HCT116 (cell line): Measurements from ENCODE around the gene SUCLG2.

Experiments used
- ATF3 ChIP-seq: IDR thresholded peaks from 2 replicates; pipeline ENCODE4 v1.6.1; 2012
- CTCF ChIP-seq, 3 experiments: fragments of 200-600 bp in 1 of 3; sonication (generic) in 1 of 3; IDR thresholded peaks in 2 of 3; conservative IDR thresholded peaks in 1 of 3; 2 replicates each; pipeline ENCODE4 v1.5.1; 2012 to 2017; ENCODE audit warnings: low read depth in 2 of 3, low read length in 2 of 3, antibody characterized with exemption in 1 of 3, borderline replicate concordance in 1 of 3, control low read depth in 1 of 3, mild to moderate bottlenecking in 1 of 3, mixed read lengths in 1 of 3, mixed run types in 1 of 3, moderate library complexity in 1 of 3; ENCODE audit not compliant: insufficient read depth in 1 of 3
- EZH2 ChIP-seq: fragments of 200-600 bp; sonication (generic); IDR thresholded peaks from 2 replicates; pipeline ENCODE4 v1.6.1; 2017; ENCODE audit warnings: antibody characterized with exemption, mixed run types
- EZH2phosphoT487 ChIP-seq: fragments of 200-600 bp; IDR thresholded peaks from 2 replicates; pipeline ENCODE4 v1.6.1; 2018; ENCODE audit warnings: antibody characterized with exemption, borderline replicate concordance
- JUND ChIP-seq: IDR thresholded peaks from 2 replicates; pipeline ENCODE4 v1.6.1; 2012
- MAX ChIP-seq: IDR thresholded peaks from 2 replicates; pipeline ENCODE4 v1.6.1; 2012
- POLR2A ChIP-seq: IDR thresholded peaks from 2 replicates; pipeline ENCODE4 v1.7.0; 2011; ENCODE audit warnings: borderline replicate concordance; ENCODE audit not compliant: insufficient read depth, insufficient read length; ENCODE audit errors: extremely low read depth
- POLR2AphosphoS5 ChIP-seq: IDR thresholded peaks from 2 replicates; pipeline ENCODE4 v1.6.1; 2011; ENCODE audit warnings: mild to moderate bottlenecking, low read depth, low read length, moderate library complexity
- RAD21 ChIP-seq: IDR thresholded peaks from 2 replicates; pipeline ENCODE4 v1.6.1; 2012; ENCODE audit warnings: low read depth, mild to moderate bottlenecking
- SP1 ChIP-seq: IDR thresholded peaks from 2 replicates; pipeline ENCODE4 v1.6.1; 2012; ENCODE audit warnings: low read depth
- YY1 ChIP-seq: IDR thresholded peaks from 2 replicates; pipeline ENCODE4 v1.6.1; 2011; ENCODE audit warnings: low read length, low read depth, moderate library complexity, mild to moderate bottlenecking; ENCODE audit not compliant: insufficient replicate concordance; ENCODE audit errors: extremely low read depth

GRCh38 chr3:67650084-67650483 is 4.3 kb downstream of the SUCLG2 start:
- TF ChIP-seq POLR2A (no peak), EZH2phosphoT487 (no peak), CTCF (IDR thresholded peaks at IDR 0.05 in 2 of 3, conservative IDR thresholded peaks at IDR 0.05 in 1 of 3; ENCODE audit: borderline replicate concordance in 1 of 3, insufficient read depth in 1 of 3, low read depth in 2 of 3, low read length in 2 of 3) (no peak), RAD21 (no peak), POLR2AphosphoS5 (no peak), JUND (no peak), YY1 (no peak), EZH2 (no peak), SP1 (no peak), ATF3 (no peak), MAX (no peak)
